Uterus (tissue), 2 donors: ENCODE measurements around the gene PPT1.

Experiments
- POLR2A ChIP-seq, 2 donors: fragments of 450-650 bp; IDR thresholded peaks; one replicate each; pipeline ENCODE4 v1.6.1; 2016; ENCODE audit warnings: antibody characterized with exemption in 2 of 2, mild to moderate bottlenecking in 1 of 2, moderate library complexity in 1 of 2
- TF ChIP-seq, protein P1 (sequence below), 4 experiments: fragments of 200-600 bp in 2 of 4; fragments of 450-650 bp in 2 of 4; sonication (generic) in 2 of 4; IDR thresholded peaks; one replicate each; pipeline ENCODE4 v1.5.1; 2016 to 2019; ENCODE audit warnings: antibody characterized with exemption in 4 of 4, mild to moderate bottlenecking in 2 of 4, moderate library complexity in 1 of 4

DNA sequence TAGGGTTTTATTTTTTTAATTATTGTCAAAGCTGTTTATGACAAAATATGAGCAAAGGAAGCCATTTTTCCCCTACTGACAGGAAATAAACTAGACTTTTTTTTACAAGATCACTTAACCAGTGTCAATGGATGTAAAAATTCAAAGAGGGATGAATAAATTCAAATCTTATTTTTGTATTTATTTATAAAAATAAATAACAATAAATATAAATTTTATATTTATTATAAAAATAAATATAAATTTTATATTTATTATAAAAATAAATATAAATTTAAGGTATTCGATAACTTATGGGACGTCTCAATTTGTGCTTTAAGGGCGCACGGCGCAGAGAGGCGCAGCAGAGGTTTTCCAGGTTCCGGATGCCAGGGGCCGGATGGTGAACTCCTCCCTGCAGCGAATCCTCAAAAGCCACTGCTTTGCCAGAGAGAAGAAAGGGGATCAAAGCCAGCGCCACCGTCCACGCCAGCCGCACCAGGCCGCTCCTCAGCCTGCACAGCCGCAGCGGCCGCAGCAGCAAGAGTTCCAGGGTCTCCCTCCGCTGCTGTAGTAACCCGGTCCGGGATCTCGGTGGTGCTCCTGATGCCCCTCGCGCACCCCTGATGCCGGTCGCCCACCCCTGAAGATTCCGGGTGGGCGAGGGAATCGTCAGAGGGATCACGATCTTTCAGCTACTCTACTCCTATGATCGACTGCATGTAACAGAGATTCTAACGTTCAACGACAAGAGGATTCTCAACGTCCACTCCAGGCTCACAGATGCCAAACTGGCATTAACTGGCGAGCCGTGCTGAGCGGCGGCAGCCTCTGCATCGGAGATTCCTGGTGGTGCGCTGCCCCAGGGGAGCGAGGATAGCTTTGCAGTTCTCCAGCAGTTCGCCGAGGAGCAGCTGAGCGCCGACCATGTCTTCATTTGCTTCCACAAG is 35.6 kb upstream of the PPT1 start:
- TF ChIP-seq, protein P1, sequence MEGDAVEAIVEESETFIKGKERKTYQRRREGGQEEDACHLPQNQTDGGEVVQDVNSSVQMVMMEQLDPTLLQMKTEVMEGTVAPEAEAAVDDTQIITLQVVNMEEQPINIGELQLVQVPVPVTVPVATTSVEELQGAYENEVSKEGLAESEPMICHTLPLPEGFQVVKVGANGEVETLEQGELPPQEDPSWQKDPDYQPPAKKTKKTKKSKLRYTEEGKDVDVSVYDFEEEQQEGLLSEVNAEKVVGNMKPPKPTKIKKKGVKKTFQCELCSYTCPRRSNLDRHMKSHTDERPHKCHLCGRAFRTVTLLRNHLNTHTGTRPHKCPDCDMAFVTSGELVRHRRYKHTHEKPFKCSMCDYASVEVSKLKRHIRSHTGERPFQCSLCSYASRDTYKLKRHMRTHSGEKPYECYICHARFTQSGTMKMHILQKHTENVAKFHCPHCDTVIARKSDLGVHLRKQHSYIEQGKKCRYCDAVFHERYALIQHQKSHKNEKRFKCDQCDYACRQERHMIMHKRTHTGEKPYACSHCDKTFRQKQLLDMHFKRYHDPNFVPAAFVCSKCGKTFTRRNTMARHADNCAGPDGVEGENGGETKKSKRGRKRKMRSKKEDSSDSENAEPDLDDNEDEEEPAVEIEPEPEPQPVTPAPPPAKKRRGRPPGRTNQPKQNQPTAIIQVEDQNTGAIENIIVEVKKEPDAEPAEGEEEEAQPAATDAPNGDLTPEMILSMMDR (IDR thresholded peaks at IDR 0.05), result no peak
- no peak for TF ChIP-seq POLR2A (IDR thresholded peaks at IDR 0.05)
